HG02870 (cell line): ENCODE measurements around the gene NLK.
"Not testable (repeated sequence)": the region's sequence is repeated elsewhere in the genome, so short reads cannot be mapped to it uniquely, and the experiment has no call there.

Source experiments
- ATAC-seq: cut with Tn5 transposase; IDR thresholded peaks from one replicate; pipeline ENCODE4 v1.9.1; 2021; ENCODE audit warnings: mild to moderate bottlenecking, moderate library complexity; ENCODE audit not compliant: unreplicated experiment

NLK gene

DNA sequence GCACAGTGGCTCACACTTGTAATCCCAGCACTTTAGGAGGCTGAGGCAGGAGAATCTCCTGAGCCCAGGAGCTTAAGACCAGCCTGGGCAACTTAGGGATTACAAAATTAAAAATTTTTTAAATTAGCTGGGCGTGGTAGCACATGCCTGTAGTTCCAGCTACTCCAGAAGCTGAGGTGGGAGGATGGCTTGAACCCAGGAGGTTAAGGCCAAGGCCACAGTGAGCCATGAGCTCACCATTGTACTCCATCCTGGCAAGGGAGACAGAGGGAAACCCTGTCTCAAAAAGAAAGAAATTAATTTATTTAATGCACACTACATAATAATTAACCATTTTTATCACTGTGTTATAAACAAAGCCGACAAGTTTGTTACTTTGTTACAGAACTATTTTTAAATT, 145.5 kb downstream of the NLK start:
- no peak for ATAC-seq

DNA sequence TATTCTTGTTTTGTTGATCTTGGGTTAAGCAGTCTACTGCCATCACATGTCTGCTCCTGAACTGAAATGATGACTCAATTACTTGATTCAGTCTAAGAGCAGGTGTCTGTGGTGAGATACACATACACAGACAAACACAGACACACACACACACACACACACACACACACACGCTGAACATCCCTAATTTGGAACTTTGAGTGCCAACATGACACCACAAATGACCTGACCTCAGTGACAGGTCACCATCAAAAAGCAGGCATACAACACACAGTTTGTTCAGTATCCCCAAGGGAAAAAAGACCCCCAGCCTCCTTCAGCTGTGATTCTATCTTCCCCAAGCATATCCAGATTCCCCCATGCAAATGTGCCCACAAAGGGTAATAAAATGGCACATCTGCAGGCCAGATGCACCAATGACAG, 146.4 kb downstream of the NLK start:
- no peak for ATAC-seq

DNA sequence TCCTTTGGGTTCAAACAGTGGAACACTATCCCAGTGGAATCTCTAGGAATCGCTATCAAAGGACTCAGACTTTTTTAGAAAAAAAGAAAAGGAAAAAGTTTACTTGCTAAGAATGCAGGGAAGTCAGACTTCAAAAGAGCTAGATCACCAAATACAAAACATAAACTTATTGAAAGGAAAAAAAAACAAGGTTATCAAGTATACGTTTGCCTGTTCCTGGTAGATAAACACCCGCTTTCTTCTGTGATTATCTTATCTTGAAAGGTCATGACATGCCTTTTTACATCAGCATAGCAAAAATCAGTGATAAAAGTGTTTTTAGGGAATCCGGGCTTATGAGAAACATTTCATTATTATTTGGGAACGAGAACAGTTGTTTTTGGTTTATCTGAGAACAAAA, 147.2 kb downstream of the NLK start:
- ATAC-seq = no peak

DNA sequence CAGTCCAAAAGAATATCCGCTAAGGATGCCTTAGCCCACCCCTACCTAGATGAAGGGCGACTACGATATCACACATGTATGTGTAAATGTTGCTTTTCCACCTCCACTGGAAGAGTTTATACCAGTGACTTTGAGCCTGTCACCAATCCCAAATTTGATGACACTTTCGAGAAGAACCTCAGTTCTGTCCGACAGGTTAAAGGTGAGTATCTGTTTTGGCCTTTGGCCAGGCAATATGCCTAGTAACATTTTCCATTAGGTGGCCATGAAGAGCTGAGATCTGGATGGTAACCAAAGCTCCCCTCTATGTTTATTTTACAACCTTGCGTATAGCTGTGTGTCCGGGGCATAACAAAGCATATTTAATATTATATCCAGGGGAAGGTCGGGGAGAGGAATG, 148.5 kb downstream of the NLK start:
- ATAC-seq = no peak

DNA sequence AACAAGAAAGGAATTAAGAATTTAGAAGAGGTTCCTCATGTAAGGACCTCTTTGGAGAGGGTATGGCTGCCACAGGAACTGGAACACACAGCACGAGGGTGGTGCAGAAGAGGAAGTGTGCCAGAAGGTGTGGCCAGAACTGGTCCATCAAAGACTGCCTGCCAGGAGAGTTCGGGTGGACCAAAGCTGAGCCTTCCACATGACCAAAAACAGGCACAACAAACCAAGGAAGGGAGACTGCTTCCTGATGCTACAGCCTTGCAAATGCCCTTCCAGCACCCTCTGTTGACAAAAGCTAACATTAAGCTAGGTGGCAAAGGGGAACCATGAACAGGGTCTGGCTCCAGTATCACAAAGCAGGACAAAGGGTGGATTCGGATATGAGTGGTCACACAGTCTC, 150.8 kb downstream of the NLK start:
- ATAC-seq = no peak

DNA sequence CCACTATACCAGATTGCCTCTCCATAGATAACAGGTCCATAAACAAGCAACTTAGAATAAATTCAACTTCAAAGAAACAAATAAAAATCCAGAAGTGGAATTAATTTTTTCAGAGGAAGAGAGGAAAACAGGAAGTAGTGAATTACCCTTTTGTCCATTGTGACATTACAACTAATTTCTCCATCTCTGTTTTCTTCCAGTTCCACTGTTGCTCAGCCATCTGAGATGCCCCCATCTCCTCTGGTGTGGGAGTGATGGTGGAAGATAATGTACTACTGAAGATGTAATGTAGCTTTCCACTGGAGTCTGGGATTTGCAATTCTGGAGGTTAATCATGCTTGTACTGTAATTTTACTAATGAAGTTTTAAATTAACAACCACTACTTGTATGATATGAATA, 151.9 kb downstream of the NLK start:
- no peak for ATAC-seq

DNA sequence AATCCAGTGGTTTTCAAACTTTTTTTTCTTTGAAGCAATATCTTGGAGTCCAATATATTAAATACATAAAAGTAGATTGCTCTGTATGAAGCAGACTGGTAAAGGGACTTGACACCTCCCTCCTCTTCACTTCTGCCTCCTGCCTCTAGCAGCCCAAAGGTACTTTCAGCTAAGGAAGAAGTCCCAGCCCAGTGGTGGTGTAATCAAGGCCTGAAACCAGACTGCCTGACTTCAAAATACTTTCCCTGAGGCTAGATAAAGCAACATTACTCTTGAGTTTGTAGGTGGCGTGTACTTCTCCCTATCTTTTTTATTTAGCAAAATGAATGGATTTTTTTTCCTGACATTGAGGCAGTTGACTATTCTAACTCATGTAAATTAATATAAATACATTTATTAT, 154.2 kb downstream of the NLK start:
- ATAC-seq = no peak

DNA sequence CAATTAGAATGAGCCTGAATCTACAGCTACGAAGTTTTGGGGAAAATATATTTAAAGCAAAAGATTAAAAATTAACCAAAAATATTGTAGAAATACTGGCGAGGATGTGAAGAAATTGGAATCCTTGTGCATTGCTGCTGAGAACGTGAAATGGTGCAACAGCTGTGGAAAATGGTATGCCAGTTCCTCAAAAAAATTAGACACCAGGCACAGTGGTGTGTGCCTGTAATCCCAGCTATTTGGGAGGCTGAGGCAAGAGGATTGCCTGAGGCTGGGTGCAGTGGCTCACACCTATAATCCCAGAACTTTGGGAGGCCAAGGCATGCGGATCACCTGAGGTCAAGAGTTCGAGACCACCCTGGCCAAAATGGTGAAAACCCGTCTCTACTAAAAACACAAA, 156.6 kb downstream of the NLK start:
- ATAC-seq = no peak

DNA sequence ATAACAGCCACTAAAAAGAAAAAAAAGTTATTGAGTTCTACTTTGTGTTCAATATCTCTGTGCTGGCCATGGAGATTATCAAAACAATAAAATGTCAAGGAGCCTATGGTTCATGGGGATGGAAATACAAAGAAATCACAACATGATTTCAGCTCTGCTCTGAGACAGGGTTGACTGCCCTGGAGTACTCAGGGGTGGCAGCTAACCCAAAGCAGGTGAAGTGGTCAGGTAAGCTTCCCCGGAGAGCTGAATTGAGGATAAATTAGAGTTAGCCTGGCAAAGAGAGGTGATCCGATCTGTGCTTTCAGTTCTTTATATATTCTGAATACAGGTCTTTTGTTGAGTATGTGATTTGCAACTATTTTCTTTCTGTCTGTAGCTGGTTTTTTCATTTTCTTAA, 157.3 kb downstream of the NLK start:
- no peak for ATAC-seq

DNA sequence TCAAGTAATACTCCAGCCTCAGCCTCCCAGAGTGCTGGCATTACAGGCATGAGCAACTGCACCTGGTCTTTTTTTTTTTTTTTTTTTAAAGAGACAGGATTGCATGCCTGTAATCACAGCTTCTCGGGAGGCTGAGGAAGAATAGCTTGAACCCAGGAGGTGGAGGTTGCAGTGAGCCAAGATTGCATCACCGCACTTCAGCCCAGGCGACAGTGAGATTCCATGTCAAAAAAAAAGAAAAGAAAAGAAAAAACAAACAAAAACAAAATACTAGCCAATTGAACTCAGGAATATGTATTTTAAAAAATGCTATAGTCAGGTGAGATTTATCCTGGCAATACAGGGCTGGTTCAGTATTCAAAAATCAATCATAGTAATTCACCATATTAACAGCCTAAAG, 158.8 kb downstream of the NLK start:
- no peak for ATAC-seq

DNA sequence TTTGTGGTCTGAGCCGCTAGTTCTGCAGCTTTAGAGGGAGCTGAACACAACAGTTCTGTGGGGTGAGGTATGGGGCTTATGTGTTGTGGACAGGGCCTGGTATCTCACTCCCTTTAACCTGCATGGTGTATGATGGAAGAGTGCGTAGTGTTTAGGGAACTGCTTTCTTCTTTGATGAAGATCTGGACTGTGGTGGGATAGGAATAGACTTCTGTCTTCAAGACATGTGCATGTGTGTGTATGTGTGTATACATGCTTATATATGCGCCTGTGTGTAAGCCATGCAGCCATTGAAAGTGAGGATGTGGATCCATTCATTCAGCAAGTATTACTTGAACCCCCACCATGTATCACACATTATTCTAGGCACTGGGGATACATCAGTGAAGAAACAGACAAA, 161.8 kb downstream of the NLK start:
- ATAC-seq = no peak

DNA sequence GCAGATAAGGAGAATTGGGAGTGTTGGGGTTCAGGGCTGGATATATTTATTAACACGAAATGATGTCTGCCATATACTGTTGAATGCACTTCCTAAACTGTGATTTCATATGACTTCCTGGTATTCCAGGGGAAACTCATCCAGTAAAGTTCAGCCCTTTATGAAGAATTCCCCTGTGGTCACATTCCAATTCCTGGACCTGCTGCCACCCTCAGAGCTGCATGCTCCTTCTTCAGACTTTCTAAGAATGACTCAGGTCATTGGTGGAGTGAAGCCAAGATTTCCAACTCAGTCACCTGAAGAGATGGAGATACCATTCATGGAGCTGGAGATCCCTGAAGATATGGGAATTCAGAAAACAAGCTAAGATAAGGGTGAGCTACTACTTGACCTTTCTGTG, 162.3 kb downstream of the NLK start:
- ATAC-seq = no peak

DNA sequence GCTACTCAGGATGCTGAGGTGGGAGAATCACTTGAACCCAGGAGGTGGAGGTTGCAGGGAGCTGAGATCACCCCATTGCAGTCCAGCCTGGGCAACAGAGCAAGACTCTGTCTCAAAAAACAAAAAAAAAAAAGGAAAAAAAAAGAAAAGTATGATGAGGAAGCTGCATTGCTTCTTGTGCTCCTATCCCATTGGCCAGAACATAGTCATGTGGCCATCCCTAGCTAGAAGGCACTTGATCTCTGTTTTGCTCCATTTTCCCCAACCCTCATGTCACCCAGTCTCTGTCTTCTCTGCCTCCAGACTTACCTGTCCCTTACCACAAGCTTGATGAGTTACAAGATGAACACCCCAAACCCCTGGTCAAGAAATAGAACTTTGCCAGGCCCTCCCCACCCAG, 163.8 kb downstream of the NLK start:
- no peak for ATAC-seq

DNA sequence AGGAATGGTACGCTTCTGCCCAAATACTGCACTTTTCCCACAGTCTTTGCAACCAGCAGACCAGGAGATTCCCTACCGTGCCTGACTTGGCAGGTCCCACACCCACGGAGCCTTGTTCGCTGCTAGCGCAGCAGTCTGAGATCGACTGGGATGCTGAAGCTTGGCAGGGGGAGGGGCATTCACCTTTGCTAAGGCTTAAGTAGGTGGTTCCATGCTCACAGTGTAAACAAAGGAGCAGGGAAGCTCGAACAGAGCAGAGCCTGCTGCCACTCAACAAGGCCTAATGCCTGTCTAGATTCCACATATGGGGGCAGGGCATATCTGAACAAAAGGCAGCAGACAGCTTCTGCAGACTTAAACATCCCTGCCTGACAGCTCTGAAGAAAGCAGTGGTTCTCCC, 169.3 kb downstream of the NLK start:
- ATAC-seq = no peak

DNA sequence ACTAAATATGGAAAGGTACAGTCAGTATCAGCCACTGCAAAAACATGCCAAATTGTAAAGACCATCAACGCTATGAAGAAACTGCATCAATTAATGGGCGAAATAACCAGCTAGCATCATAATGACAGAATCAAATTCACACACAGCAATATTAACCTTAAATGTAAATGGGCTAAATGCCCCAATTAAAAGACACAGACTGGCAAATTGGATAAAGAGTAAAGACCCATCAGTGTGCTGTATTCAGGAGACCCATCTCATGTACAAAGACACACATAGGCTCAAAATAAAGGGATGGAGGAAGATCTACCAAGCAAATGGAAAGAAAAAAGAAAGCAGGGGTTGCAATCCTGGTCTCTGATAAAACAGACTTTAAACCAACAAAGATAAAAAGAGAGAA, 171.1 kb downstream of the NLK start:
- not testable (repeated sequence) for ATAC-seq

DNA sequence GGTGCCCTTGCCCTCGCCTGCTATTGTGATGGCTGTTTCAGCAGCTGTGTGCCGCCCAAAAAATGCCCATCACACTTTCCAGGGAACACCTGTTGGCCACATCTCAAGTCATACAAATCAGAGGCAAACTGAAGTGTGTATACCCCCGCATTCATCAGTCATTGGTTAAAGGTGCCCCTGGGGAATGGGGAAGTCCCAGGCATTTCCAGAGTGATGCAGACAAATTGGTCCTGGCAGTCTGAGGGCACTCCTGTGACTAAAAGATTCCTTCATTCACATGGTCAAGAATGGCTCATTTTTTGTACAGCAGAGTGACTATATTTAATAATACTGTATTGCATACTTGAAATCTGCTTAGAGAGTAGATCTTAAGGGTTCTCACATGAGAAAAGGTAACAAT, 173.6 kb downstream of the NLK start:
- ATAC-seq = no peak

DNA sequence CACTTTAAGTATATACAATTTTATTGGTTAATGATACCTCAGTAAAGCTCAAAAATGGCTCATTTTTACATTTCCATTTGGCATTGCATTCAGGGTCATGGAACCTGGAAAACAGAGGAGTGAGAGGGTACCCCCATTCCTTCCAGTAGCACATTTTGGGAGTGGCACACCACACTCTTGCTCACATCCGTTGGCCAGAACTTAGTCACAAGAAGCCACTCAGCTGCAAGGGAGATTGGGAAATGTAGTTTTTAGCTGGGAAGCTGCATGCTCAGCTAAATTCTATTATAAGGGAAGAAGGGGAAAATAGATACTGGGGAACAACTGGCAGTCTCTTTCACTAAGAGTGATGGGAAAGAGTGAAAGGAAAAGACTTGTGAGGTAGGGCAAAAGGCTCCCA, 174.1 kb downstream of the NLK start:
- no peak for ATAC-seq

DNA sequence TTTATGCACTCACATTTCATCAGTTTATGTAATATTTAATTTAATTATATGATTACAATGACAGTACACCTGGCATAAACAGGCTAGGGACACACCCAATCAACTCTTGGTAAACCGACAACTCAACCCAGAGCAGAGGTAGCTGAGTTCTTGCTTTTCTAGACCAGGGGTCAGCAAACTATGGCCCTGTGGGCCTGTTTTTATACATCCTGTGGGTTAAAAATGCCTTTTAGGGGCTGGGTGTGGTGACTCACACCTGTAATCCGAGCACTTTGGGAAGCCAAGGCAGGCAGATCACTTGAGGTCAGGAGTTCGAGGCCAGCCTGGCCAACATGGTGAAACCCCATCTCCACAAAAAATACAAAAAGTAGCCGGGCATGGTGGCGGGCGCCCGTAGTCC, 177.3 kb downstream of the NLK start:
- ATAC-seq = no peak

DNA sequence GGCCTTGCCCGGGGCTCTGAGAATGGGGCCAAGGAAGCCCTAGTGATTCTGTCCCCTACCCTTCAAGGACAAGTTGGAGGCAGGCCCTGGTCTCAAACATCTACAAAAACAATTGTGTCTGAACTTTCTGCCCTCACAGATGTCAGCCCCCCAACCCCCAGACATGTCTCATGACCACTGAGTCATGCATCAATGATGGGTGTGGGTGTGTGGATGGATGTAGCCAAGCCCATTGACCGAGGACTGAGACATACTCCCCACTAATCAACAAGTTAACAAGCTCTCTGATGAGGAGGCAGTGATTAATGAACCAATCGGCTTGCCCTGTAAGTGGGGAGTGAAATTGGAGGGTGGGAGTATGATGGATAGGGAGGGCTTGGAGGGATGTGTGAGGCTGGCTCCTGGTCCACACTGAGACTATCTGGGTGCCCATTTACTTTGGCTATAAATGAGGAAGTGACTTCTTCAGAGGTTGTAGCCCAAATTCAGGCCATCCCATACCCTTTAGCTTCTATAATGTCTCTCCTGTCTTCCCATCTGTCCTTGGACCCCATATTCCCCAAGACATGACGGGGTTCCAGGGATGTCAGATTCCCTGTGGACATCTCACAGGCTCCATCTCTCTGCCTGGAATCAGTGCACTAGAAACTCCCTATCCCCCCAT, 179.4 kb downstream of the NLK start:
- no peak for ATAC-seq

DNA sequence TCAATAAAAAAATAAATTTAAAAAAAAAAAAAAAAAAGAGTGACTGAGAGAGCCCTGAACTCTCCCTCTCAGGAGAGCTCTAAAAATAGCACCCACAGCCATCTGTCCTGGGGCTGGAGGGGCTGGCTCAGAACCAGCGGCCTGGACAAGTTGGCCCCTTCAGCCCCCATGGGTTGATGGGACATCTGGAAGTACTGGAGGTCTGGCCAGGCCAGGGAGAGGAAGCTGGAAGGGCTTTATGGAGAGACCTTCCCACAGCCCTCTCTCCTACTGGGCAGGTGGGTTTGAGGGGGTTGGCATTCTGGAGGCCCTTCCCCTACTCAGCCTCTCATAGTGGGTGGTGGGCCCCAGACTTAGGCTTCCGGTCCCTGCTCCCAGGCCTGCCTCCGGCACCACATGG, 182.8 kb downstream of the NLK start:
- no peak for ATAC-seq

DNA sequence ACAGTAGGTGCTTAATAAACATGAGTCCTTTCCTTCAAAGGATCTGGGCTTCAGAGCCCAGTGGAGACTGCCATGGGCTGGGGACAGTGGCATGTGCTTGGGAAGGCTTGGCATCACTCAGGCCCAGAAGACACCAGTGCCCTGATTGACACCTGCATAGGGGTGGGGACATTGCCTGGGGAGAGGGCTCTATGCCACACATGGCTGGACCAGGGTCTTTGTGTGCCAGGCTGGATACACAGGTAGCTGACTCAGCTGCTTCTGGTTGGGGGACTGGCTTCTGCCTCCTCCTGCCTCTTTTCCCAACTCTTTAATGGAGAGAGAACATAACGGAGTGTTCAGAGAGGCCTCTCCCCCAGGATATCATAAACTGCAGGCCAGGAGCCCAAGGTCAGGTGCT, 183.4 kb downstream of the NLK start:
- no peak for ATAC-seq

DNA sequence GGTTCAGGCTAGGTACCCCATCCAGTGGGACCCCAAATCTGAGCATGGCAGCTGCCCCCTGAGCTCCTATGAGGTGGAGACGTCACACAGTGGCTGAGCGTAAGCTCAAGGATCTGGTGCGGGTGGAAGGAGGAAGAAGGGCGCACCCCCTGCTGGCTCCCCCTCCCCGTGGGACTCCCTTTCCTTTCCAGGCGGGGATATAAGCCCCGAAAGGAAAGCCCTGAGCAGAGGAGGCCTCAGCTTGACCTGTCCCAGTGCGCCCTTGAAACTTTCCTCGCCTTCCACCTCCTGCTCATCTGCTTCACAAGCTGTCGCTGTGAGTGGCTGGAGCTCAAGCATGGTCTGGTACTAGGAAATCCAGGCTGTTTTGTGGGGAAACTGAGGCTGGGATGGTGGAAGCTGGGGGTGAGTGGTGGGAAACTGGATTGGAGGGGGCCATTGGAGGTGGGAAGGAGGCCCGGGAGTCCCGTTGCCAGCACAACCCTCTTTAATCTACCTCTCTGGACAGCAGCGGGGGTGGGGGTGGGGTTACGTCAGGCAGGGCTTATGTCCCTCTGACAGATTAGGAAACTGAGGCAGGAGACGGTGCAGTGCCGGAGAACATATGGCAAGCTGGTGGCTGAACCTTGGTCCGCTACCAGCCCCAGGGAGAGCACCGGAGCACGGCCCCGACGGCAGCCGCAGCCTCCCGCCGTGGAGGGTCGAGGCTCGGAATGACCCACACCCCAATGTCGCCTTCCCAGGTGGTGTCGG, 184.3 kb downstream of the NLK start:
- ATAC-seq = no peak
